Neural crest cell (in vitro differentiated cells): ENCODE data around the gene APOBR. TPM values are rescaled to one million over a fixed set of nuclear protein-coding genes. Genes with fewer than 3 reads are reported as not detected.

Experiments used
- DNase-seq: peaks from one replicate; pipeline ENCODE4 v3.0.0; 2021; ENCODE audit warnings: low read depth, mixed read lengths, low spot score
- H3K27ac Mint-ChIP-seq: one replicate; pipeline ENCODE4 v1.8.0; 2021; ENCODE audit warnings: mild to moderate bottlenecking, mixed read lengths; ENCODE audit not compliant: unreplicated experiment
- H3K27me3 Mint-ChIP-seq: 2 replicates; pipeline ENCODE4 v1.8.0; 2021; ENCODE audit warnings: low read depth, mild to moderate bottlenecking, mixed read lengths
- H3K36me3 Mint-ChIP-seq: 2 replicates; pipeline ENCODE4 v1.8.0; 2021; ENCODE audit warnings: low read depth, mild to moderate bottlenecking, mixed read lengths
- H3K4me1 Mint-ChIP-seq: 2 replicates; pipeline ENCODE4 v1.8.0; 2021; ENCODE audit warnings: mixed read lengths
- H3K4me3 Mint-ChIP-seq: one replicate; pipeline ENCODE4 v1.8.0; 2021; ENCODE audit warnings: mild to moderate bottlenecking, mixed read lengths
- H3K9me3 Mint-ChIP-seq: 2 replicates; pipeline ENCODE4 v1.8.0; 2021; ENCODE audit warnings: mixed read lengths
- CTCF ChIP-seq: fragments of 200-600 bp; sonication (generic); conservative IDR thresholded peaks from 2 replicates; pipeline ENCODE4 v1.5.0; 2021; ENCODE audit warnings: antibody characterized with exemption, mild to moderate bottlenecking
- total RNA-seq: library from RNA; stranded (reverse); gene quantifications from 2 replicates; pipeline ENCODE4 v1.2.1, GENCODE V29; 2021

The APOBR gene
- total RNA-seq, 1 donor from 2014 or later = 0.14 TPM

DNA sequence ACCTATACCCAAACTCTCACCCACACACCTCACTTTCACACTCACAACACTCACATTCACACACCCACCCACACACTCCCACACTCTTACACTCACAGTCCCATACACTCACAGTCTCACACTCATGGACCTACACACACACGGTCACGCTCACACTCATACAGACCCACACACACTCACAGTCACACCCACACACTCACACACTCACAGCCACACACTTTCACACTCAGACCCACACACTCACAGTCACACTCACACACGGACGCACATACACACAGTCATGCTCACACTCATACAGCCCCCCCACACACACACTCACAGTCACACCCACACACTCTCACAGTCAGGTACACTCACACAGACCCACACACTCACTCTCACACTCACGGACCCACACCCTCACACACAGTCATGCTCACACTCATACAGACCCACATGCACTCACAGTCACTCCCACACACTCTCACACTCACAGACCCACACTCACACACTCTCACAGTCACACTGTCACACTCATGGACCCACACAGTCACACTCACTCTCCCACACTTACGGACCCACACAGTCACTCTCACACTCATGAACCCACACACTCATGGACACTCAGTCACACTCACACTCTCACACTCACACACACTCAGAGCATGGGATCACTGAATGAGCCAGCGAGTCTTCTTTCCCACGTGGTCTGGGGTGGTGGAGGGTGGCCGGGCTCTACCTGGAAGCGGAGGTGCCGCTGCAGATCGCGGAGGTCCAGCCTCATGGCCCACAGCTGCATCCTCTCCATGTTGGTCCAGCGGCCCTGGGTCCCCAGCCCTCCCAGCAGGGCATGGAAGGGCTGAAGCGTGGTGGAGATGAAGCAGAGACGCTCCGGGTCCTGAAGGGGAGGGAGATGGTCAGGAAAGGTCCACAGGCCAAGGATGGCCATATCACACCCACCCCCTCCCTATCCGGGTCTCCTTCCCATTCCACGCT is 7.1 kb downstream of the APOBR start:
- H3K9me3 Mint-ChIP-seq = no peaks in the 10 kb centered on the region
- no peaks in the 10 kb centered on the region for H3K4me1 Mint-ChIP-seq
- H3K27me3 Mint-ChIP-seq = peaks cover 11% of the 10 kb centered on the region
- no peak for DNase-seq
- H3K4me3 Mint-ChIP-seq = no peak overlapping the region
- no peak overlapping the region for H3K27ac Mint-ChIP-seq
- H3K36me3 Mint-ChIP-seq = no peaks in the 10 kb centered on the region
- no peak for TF ChIP-seq CTCF

DNA sequence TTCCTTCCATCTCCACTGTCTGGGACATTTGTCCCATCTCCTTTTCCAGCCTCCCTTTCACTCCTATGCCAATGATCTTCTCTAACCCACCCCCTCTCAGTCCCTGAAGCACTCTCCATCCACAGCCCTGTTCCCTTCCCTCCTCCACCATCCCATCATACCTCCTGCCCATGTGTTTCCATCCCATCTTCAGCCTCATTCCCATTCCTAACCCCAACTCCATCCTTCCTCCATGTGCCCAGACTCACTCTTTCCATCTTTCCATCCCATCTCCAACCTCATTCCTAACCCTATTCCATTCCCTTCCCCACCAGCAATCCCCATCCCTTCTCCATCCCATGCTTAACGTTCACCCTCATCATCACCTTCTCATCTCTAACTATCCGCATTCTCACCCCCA is 7.8 kb downstream of the APOBR start:
- H3K27ac Mint-ChIP-seq = no peak overlapping the region
- H3K27me3 Mint-ChIP-seq = peaks cover 14% of the 10 kb centered on the region
- H3K4me3 Mint-ChIP-seq = no peak overlapping the region
- DNase-seq = no peak
- H3K9me3 Mint-ChIP-seq = no peaks in the 10 kb centered on the region
- H3K36me3 Mint-ChIP-seq = no peaks in the 10 kb centered on the region
- H3K4me1 Mint-ChIP-seq = no peaks in the 10 kb centered on the region
- no peak for TF ChIP-seq CTCF

- peaks cover 14% of the 10 kb centered on the region for H3K27me3 Mint-ChIP-seq
- no peaks in the 10 kb centered on the region for H3K36me3 Mint-ChIP-seq
- no peak for DNase-seq
- no peak for TF ChIP-seq CTCF
- no peak overlapping the region for H3K27ac Mint-ChIP-seq
- H3K4me3 Mint-ChIP-seq = no peak overlapping the region
- H3K9me3 Mint-ChIP-seq = no peaks in the 10 kb centered on the region
- H3K4me1 Mint-ChIP-seq = no peaks in the 10 kb centered on the region
These were observed 9.2 kb downstream of the APOBR start for GRCh38 chr16:28503470-28504259.

DNA sequence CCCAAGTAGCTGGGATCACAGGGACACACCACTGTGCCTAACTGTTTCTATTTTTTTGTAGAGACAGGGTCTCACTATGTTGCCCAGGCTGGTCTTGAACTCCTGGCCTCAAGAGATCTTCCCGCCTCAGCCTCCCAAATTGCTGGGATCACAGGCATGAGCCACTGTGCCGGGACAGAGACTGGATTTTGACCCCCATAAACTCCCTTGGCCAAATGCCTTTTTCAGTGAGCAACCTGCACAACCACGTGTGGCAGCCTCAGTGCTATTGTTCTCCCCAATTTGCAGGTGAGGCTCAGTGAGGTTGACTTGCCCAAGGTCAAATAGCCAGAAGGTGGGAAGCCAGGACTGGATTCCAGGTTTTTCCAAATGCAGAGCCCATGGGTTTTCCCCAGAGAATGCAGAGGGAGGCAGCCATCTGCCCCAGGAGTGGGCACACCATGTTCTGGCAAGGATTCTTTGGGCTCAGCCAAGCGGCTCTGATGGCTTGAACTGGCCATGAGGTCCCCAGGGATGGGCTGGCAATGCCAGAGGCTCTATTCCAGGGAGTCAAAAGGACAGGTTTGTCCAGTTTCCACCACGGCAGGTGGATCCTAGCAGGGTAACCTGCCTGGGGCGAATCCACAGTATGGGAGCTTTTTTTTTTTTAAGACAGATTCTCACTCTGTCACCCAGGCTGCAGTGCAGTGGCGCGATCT is 10.4 kb downstream of the APOBR start:
- no peak overlapping the region for H3K4me3 Mint-ChIP-seq
- no peak overlapping the region for H3K27ac Mint-ChIP-seq
- no peak for DNase-seq
- no peak for TF ChIP-seq CTCF
- no peaks in the 10 kb centered on the region for H3K4me1 Mint-ChIP-seq
- no peaks in the 10 kb centered on the region for H3K36me3 Mint-ChIP-seq
- H3K9me3 Mint-ChIP-seq = no peaks in the 10 kb centered on the region
- peaks cover 14% of the 10 kb centered on the region for H3K27me3 Mint-ChIP-seq

- peaks cover 14% of the 10 kb centered on the region for H3K27me3 Mint-ChIP-seq
- no peak overlapping the region for H3K27ac Mint-ChIP-seq
- H3K4me3 Mint-ChIP-seq = no peak overlapping the region
- no peaks in the 10 kb centered on the region for H3K36me3 Mint-ChIP-seq
- no peaks in the 10 kb centered on the region for H3K4me1 Mint-ChIP-seq
- H3K9me3 Mint-ChIP-seq = no peaks in the 10 kb centered on the region
- no peak for TF ChIP-seq CTCF
- no peak for DNase-seq
These were observed 11.2 kb downstream of the APOBR start for GRCh38 chr16:28505489-28506137.
